Smooth muscle cell of the brain vasculature (primary cell): ENCODE results near the gene SEL1L.
"Not testable (repeated sequence)": the region's sequence is repeated elsewhere in the genome, so short reads cannot be mapped to it uniquely, and the experiment has no call there.

Source experiments
- DNase-seq: peaks from one replicate; pipeline ENCODE4 v3.0.0-alpha.2; 2012; ENCODE audit warnings: low read depth, low spot score

SEL1L gene

GRCh38 chr14:81525129-81525528 lies 8.5 kb downstream of the SEL1L start:
- no peak for DNase-seq

GRCh38 chr14:81523616-81524015 lies 10.0 kb downstream of the SEL1L start:
- DNase-seq: no peak

- DNase-seq: no peak
These were observed 10.6 kb downstream of the SEL1L start for GRCh38 chr14:81523016-81523415.

- no peak for DNase-seq
These were observed 12.3 kb downstream of the SEL1L start for GRCh38 chr14:81521356-81521755.

- no peak for DNase-seq
These were observed 14.2 kb downstream of the SEL1L start for GRCh38 chr14:81519200-81520011.

- DNase-seq: no peak
These were observed 15.8 kb downstream of the SEL1L start for GRCh38 chr14:81517798-81518398.

GRCh38 chr14:81516986-81517797 lies 16.5 kb downstream of the SEL1L start:
- no peak for DNase-seq

- not testable (repeated sequence) for DNase-seq
These were observed 17.7 kb downstream of the SEL1L start for GRCh38 chr14:81515927-81516326.

GRCh38 chr14:81512826-81513225 lies 20.8 kb downstream of the SEL1L start:
- DNase-seq: not testable (repeated sequence)

- no peak for DNase-seq
These were observed 22.3 kb downstream of the SEL1L start for GRCh38 chr14:81511111-81511904.

GRCh38 chr14:81509838-81510452 lies 23.7 kb downstream of the SEL1L start:
- DNase-seq: no peak

GRCh38 chr14:81509321-81509720 lies 24.3 kb downstream of the SEL1L start:
- DNase-seq: no peak

GRCh38 chr14:81506487-81506886 lies 27.2 kb downstream of the SEL1L start:
- DNase-seq: no peak

- DNase-seq: no peak
These were observed 28.8 kb downstream of the SEL1L start for GRCh38 chr14:81504864-81505263.

- no peak for DNase-seq
These were observed 47.9 kb downstream of the SEL1L start for GRCh38 chr14:81485781-81486180.

GRCh38 chr14:81485372-81485771 lies 48.3 kb downstream of the SEL1L start:
- no peak for DNase-seq

- no peak for DNase-seq
These were observed 49.5 kb downstream of the SEL1L start for GRCh38 chr14:81484120-81484519.

GRCh38 chr14:81480741-81481140 lies 52.9 kb downstream of the SEL1L start:
- no peak for DNase-seq

GRCh38 chr14:81478446-81478845 lies 55.2 kb downstream of the SEL1L start:
- no peak for DNase-seq

GRCh38 chr14:81476816-81477215 lies 56.8 kb downstream of the SEL1L start:
- no peak for DNase-seq

GRCh38 chr14:81474685-81475324 lies 58.8 kb downstream of the SEL1L start:
- no peak for DNase-seq
